ENCODE measurements around the gene MEOX2. TPM values are rescaled to one million over a fixed set of nuclear protein-coding genes. Genes with fewer than 3 reads are reported as not detected.

Gene MEOX2
- total RNA-seq, 1 donor from 2014 or later, result not detected

DNA sequence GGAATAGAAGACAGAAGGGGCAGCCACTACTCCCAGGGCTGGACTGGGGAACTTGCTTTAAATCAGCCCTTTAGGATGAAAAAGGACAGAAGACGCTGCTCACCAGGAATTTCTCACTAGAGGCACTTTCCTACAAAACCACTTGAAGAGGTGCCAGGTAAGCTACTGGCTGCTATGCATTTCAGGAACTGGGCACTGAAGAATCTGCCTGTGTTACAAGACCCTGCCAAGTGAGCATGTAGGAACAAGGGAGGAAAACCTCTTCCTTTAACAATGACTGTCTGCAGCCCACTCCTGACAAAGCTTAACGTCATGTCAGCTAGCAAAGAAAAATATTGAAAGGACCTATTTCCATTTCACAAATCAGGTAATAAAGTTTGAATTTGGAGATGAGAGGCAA is 118.8 kb downstream of the MEOX2 start:
- no peak for FAIRE-seq
- DNase-seq (ENCODE audit: low spot score in 2 of 2), result no peak

DNA sequence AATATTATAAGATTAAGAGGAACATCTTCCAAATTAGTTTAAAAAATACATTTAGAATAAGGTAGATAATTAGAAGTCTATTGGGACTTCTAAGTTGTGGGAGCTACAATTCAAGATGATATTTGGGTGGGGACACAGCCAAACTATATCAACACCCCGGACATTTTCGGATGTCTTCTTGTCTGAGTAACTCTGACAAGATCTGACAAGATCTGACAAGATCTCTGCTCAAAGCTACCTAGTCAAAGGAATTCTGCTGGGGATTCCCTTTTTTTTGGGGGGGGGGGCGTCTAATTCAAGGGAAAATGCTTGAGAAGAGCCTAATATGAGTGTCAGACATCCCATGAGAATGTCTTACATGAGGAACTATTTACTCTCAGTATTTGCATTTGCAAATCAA is 119.4 kb downstream of the MEOX2 start:
- DNase-seq (ENCODE audit: low spot score in 2 of 2) (no peak), FAIRE-seq (no peak)

DNA sequence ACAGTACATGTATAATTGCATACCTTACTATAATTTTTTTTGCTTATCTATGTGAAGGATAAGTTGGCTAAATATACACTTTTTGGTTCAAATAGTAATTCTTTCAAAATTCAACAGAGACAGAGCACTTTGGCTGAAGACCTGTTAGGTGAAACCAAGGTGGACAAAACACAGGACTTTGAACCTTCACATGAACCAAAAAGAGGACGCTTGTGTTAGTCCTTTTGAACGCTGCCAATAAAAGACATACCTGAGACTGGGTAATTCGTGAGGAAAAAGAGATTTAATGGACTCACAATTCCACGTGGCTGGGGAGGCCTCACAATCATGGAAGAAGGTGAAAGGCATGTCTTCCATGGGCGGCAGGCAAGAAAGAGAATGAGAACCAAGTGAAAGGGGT is 120.0 kb downstream of the MEOX2 start:
- DNase-seq (ENCODE audit: low spot score in 2 of 2) (no peak), FAIRE-seq (no peak)

DNA sequence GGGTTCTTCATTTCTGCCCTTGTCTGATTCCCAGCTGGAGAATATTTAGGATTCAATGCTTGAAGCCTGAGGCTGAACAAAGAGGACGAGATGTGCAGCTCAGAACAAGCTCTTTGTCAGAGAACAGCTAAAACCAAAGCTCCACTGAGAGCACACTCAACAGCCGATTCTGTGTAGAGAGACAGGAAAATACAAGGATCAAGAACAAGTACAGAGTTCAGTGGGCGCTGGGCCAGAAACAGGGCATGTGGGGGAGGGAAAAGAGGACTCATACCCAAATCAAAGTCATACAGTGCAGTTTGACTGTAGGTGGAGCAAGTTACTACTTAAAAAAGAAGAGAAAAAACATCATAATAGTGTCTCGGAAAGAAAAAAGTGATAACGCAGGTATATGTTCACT is 124.6 kb downstream of the MEOX2 start, which contains the start of gene AGMO:
Gene AGMO (minus strand): TSS at position 181 of the 400 bp plus-strand sequence.
- DNase-seq (ENCODE audit: low spot score in 2 of 2) (peak; percentile 5 to 17), FAIRE-seq (no peak)

Other genes starting within 250 kb of the MEOX2 start
- gene AGMO, start 124.7 kb downstream of the MEOX2 start, total RNA-seq, result under 0.01 TPM